WTC11 (cell line): ENCODE results near the gene GLCCI1. TPM values are rescaled to one million over a fixed set of nuclear protein-coding genes. Genes with fewer than 3 reads are reported as not detected.

Source experiments
- ATAC-seq: fragments of 200-7000 bp; cut with Tn5 transposase; 2 replicates; pipeline ENCODE4 v1.10.0; 2021; ENCODE audit warnings: mild to moderate bottlenecking, moderate library complexity
- CTCF ChIA-PET: fragments of 300-600 bp; sonication (Branson Sonifier 250); formaldehyde crosslinking; loops from one replicate; lab custom pipeline; 2021; ENCODE audit warnings: antibody characterized with exemption; lab: Charles Lee
- POLR2A ChIA-PET: fragments of 350-600 bp; sonication (Branson Sonifier 250); formaldehyde crosslinking; loops from one replicate; lab custom pipeline; 2021; ENCODE audit warnings: antibody characterized with exemption; lab: Charles Lee
- DNase-seq: peaks from one replicate; pipeline ENCODE4 v3.0.0; 2021; ENCODE audit warnings: low spot score
- H3K27ac Mint-ChIP-seq: 2 replicates; pipeline ENCODE4 v1.8.0; 2021; ENCODE audit warnings: mixed read lengths
- H3K27me3 Mint-ChIP-seq: 2 replicates; pipeline ENCODE4 v1.8.0; 2021; ENCODE audit warnings: low read depth, mild to moderate bottlenecking, moderate library complexity, mixed read lengths
- H3K36me3 Mint-ChIP-seq: 2 replicates; pipeline ENCODE4 v1.8.0; 2021; ENCODE audit warnings: mixed read lengths
- H3K4me1 Mint-ChIP-seq: 2 replicates; pipeline ENCODE4 v1.8.0; 2022; ENCODE audit warnings: mixed read lengths
- H3K4me3 Mint-ChIP-seq: 2 replicates; pipeline ENCODE4 v1.8.0; 2021; ENCODE audit warnings: mild to moderate bottlenecking, moderate library complexity, mixed read lengths
- H3K9me3 Mint-ChIP-seq: 2 replicates; pipeline ENCODE4 v1.8.0; 2021; ENCODE audit warnings: mixed read lengths
- ATF6 ChIP-seq: sonication (generic); formaldehyde crosslinking; IDR thresholded peaks from 2 replicates; pipeline ENCODE4 v1.8.1; 2023; ENCODE audit warnings: mild to moderate bottlenecking, missing genetic modification reagents
- ELF4 ChIP-seq: sonication (generic); formaldehyde crosslinking; IDR thresholded peaks from 2 replicates; pipeline ENCODE4 v1.8.1; 2022; ENCODE audit warnings: low read depth, mild to moderate bottlenecking, moderate library complexity, missing genetic modification reagents
- HMGA2 ChIP-seq: fragments of 250-450 bp; sonication (Bioruptor Pico); IDR thresholded peaks from 2 replicates; pipeline ENCODE4 v1.4.0; 2021; ENCODE audit warnings: mild to moderate bottlenecking, moderate library complexity
- IRF2 ChIP-seq: sonication (generic); formaldehyde crosslinking; IDR thresholded peaks from 2 replicates; pipeline ENCODE4 v1.8.0; 2022; ENCODE audit warnings: low read depth, missing genetic modification reagents, borderline replicate concordance
- JAZF1 ChIP-seq: fragments of 250-450 bp; sonication (Bioruptor Pico); IDR thresholded peaks from 2 replicates; pipeline ENCODE4 v1.9.0; 2021; ENCODE audit warnings: moderate library complexity, mild to moderate bottlenecking, inconsistent platforms
- KAT7 ChIP-seq: sonication (generic); formaldehyde crosslinking; IDR thresholded peaks from 2 replicates; pipeline ENCODE4 v1.8.1; 2023; ENCODE audit warnings: missing genetic modification reagents, mild to moderate bottlenecking, borderline replicate concordance
- MYBL2 ChIP-seq: sonication (generic); formaldehyde crosslinking; IDR thresholded peaks from 2 replicates; pipeline ENCODE4 v1.8.1; 2023; ENCODE audit warnings: mild to moderate bottlenecking, moderate library complexity, missing genetic modification reagents
- NFYB ChIP-seq: sonication (generic); formaldehyde crosslinking; conservative IDR thresholded peaks from 2 replicates; pipeline ENCODE4 v1.8.0; 2022; ENCODE audit warnings: low read depth, missing genetic modification reagents
- NR1H2 ChIP-seq: sonication (generic); formaldehyde crosslinking; IDR thresholded peaks from 2 replicates; pipeline ENCODE4 v1.9.0; 2021; ENCODE audit warnings: mild to moderate bottlenecking, moderate library complexity, missing genetic modification reagents
- RORB ChIP-seq: fragments of 250-450 bp; sonication (Bioruptor Pico); IDR thresholded peaks from 2 replicates; pipeline ENCODE4 v1.9.0; 2021; ENCODE audit warnings: mild to moderate bottlenecking
- SMAD4 ChIP-seq: sonication (generic); formaldehyde crosslinking; IDR thresholded peaks from 2 replicates; pipeline ENCODE4 v1.8.0; 2022; ENCODE audit warnings: mild to moderate bottlenecking, missing genetic modification reagents
- TEAD1 ChIP-seq: sonication (generic); formaldehyde crosslinking; IDR thresholded peaks from 2 replicates; pipeline ENCODE4 v1.8.0; 2022; ENCODE audit warnings: mild to moderate bottlenecking, missing genetic modification reagents
- TP53 ChIP-seq: sonication (generic); formaldehyde crosslinking; IDR thresholded peaks from 2 replicates; pipeline ENCODE4 v1.8.1; 2023; ENCODE audit warnings: mild to moderate bottlenecking, missing genetic modification reagents
- ZBTB43 ChIP-seq: sonication (generic); formaldehyde crosslinking; IDR thresholded peaks from 2 replicates; pipeline ENCODE4 v1.8.1; 2023; ENCODE audit warnings: mild to moderate bottlenecking, missing genetic modification reagents
- ZNF219 ChIP-seq: sonication (generic); formaldehyde crosslinking; IDR thresholded peaks from 2 replicates; pipeline ENCODE4 v1.8.0; 2023; ENCODE audit warnings: missing genetic modification reagents, mild to moderate bottlenecking, borderline replicate concordance
- ZNF423 ChIP-seq: fragments of 250-450 bp; sonication (Bioruptor Pico); IDR thresholded peaks from 2 replicates; pipeline ENCODE4 v2.1.2; 2022; ENCODE audit warnings: mild to moderate bottlenecking, moderate library complexity
- total RNA-seq: library from RNA; stranded (reverse); gene quantifications from 3 replicates; pipeline ENCODE4 v1.2.3, GENCODE V29; 2021
- TF ChIP-seq, protein P1 (sequence below): sonication (generic); formaldehyde crosslinking; IDR thresholded peaks from 2 replicates; pipeline ENCODE4 v1.8.0; 2022; ENCODE audit warnings: mild to moderate bottlenecking, missing genetic modification reagents
- TF ChIP-seq, protein P2 (sequence below): sonication (generic); formaldehyde crosslinking; IDR thresholded peaks from 2 replicates; pipeline ENCODE4 v1.8.0; 2023; ENCODE audit warnings: missing genetic modification reagents, mild to moderate bottlenecking, borderline replicate concordance
- TF ChIP-seq, protein P3 (sequence below): fragments of 250-450 bp; sonication (Bioruptor Pico); IDR thresholded peaks from 2 replicates; pipeline ENCODE4 v1.9.0; 2021; ENCODE audit warnings: moderate library complexity, mild to moderate bottlenecking, inconsistent platforms, borderline replicate concordance
- TF ChIP-seq, protein P4 (sequence below): sonication (generic); formaldehyde crosslinking; IDR thresholded peaks from 2 replicates; pipeline ENCODE4 v1.8.1; 2022; ENCODE audit warnings: low read depth, mild to moderate bottlenecking, moderate library complexity, missing genetic modification reagents, borderline replicate concordance
- TF ChIP-seq, protein P5 (sequence below): fragments of 250-450 bp; sonication (Bioruptor Pico); IDR thresholded peaks from 2 replicates; pipeline ENCODE4 v2.1.2; 2022; ENCODE audit warnings: mild to moderate bottlenecking, moderate library complexity

GLCCI1 gene
- total RNA-seq, 1 experiment from 2014 or later, result 23.8 TPM

- POLR2A ChIA-PET, result no interaction called here
- peaks cover 21% of the 10 kb centered on the region for H3K36me3 Mint-ChIP-seq
- CTCF ChIA-PET, result no interaction called here
- TF ChIP-seq, protein P1, sequence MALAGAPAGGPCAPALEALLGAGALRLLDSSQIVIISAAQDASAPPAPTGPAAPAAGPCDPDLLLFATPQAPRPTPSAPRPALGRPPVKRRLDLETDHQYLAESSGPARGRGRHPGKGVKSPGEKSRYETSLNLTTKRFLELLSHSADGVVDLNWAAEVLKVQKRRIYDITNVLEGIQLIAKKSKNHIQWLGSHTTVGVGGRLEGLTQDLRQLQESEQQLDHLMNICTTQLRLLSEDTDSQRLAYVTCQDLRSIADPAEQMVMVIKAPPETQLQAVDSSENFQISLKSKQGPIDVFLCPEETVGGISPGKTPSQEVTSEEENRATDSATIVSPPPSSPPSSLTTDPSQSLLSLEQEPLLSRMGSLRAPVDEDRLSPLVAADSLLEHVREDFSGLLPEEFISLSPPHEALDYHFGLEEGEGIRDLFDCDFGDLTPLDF (CRISPR knock-in tag), result no peak
- TF ChIP-seq ATF6 (no peak), SMAD4 (CRISPR knock-in tag) (no peak), TP53 (no peak), NFYB (CRISPR knock-in tag) (no peak), KAT7 (CRISPR knock-in tag) (no peak), MYBL2 (CRISPR knock-in tag) (no peak), RORB (CRISPR knock-in tag) (no peak), TEAD1 (CRISPR knock-in tag) (no peak), HMGA2 (CRISPR knock-in tag) (no peak), ELF4 (CRISPR knock-in tag) (no peak), NR1H2 (CRISPR knock-in tag) (no peak)
- TF ChIP-seq, protein P2, sequence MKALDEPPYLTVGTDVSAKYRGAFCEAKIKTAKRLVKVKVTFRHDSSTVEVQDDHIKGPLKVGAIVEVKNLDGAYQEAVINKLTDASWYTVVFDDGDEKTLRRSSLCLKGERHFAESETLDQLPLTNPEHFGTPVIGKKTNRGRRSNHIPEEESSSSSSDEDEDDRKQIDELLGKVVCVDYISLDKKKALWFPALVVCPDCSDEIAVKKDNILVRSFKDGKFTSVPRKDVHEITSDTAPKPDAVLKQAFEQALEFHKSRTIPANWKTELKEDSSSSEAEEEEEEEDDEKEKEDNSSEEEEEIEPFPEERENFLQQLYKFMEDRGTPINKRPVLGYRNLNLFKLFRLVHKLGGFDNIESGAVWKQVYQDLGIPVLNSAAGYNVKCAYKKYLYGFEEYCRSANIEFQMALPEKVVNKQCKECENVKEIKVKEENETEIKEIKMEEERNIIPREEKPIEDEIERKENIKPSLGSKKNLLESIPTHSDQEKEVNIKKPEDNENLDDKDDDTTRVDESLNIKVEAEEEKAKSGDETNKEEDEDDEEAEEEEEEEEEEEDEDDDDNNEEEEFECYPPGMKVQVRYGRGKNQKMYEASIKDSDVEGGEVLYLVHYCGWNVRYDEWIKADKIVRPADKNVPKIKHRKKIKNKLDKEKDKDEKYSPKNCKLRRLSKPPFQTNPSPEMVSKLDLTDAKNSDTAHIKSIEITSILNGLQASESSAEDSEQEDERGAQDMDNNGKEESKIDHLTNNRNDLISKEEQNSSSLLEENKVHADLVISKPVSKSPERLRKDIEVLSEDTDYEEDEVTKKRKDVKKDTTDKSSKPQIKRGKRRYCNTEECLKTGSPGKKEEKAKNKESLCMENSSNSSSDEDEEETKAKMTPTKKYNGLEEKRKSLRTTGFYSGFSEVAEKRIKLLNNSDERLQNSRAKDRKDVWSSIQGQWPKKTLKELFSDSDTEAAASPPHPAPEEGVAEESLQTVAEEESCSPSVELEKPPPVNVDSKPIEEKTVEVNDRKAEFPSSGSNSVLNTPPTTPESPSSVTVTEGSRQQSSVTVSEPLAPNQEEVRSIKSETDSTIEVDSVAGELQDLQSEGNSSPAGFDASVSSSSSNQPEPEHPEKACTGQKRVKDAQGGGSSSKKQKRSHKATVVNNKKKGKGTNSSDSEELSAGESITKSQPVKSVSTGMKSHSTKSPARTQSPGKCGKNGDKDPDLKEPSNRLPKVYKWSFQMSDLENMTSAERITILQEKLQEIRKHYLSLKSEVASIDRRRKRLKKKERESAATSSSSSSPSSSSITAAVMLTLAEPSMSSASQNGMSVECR (CRISPR knock-in tag), result no peak
- no peak overlapping the region for H3K27ac Mint-ChIP-seq
- no peak overlapping the region for H3K4me3 Mint-ChIP-seq
- peaks cover 21% of the 10 kb centered on the region for H3K4me1 Mint-ChIP-seq
- ATAC-seq (no peak), DNase-seq (no peak)
- H3K9me3 Mint-ChIP-seq, result peaks cover 20% of the 10 kb centered on the region
- H3K27me3 Mint-ChIP-seq, result no peaks in the 10 kb centered on the region
Measured at GRCh38 chr7:8117195-8117594, 148.6 kb downstream of the GLCCI1 start.

DNA sequence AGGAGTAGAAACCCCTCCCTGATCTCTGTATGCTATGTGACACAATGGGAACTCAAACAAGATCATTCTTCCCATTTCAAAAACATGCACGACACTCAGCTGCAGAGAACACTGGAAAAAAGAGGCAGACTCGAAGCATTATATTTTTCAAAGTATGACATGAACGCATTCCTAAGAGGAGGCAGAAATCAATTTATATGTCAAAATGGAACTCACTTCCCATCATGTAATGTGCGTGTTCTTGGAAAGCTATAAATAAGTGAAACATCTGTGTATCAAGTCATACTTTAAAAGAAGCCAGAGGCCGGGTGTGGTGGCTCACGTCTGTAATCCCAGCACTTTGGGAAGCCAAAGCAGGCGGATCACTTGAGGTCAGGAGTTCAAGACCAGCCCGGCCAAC lies 150.7 kb downstream of the GLCCI1 start:
- TF ChIP-seq ZNF219 (no peak), JAZF1 (CRISPR knock-in tag) (no peak)
- Mint-ChIP-seq H3K4me3 (no peak overlapping the region), H3K4me1 (peaks cover 23% of the 10 kb centered on the region), H3K27me3 (no peaks in the 10 kb centered on the region), H3K36me3 (peaks cover 13% of the 10 kb centered on the region; the same call in 1 of the 2 replicates), H3K9me3 (peaks cover 12% of the 10 kb centered on the region), H3K27ac (peak overlapping the region; percentile 38)
- DNase-seq (no peak), ATAC-seq (no peak)
- POLR2A ChIA-PET, result no interaction called here
- CTCF ChIA-PET, result interaction anchor here (1.0 to 1.8 kb wide), 2 partner anchors 71 to 177 kb away, joined by 3 to 4 read pairs; no protein-coding TSS in a partner anchor

DNA sequence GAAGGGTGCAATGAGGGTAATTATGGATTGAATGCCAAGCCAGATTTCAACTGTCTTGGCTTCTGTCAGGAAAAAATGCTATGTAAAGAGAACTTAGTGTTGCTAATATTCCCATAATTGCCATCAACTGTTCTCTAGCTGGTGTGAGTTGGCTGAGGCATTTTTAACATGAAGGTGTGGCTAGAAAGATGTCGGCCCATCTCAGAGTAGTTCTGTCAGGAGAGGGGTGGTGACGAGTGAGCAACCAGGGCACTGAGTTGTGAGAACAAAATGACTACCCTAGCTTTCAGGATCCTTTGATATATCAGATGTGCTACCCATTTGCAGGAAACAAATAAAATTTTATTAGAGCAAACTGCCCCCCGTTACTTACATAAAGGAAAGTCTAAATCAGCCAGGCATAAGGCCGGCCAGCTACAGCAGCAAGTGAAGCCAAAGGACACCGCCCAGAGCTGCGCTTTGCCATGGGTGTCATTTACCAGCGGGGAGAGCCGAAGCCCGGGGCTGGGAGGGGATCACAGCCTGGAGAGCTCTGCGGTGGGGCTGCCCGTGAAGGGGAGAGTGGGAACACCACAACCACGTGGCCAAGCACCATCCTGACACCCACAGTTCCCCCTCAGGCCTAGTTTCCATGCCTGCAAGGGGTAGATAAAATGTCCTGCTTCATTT lies 151.9 kb downstream of the GLCCI1 start:
- DNase-seq, result no peak
- Mint-ChIP-seq H3K4me3 (no peak overlapping the region), H3K36me3 (peaks cover 9% of the 10 kb centered on the region), H3K4me1 (peaks cover 24% of the 10 kb centered on the region), H3K27me3 (no peaks in the 10 kb centered on the region), H3K27ac (no peak overlapping the region), H3K9me3 (peaks cover 5% of the 10 kb centered on the region)
- POLR2A ChIA-PET, result no interaction called here
- CTCF ChIA-PET, result no interaction called here
- ATAC-seq, result no peak
- TF ChIP-seq, protein P3, sequence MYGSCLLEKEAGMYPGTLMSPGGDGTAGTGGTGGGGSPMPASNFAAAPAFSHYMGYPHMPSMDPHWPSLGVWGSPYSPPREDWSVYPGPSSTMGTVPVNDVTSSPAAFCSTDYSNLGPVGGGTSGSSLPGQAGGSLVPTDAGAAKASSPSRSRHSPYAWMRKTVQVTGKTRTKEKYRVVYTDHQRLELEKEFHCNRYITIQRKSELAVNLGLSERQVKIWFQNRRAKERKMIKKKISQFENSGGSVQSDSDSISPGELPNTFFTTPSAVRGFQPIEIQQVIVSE (CRISPR knock-in tag), result no peak
- TF ChIP-seq, protein P4, sequence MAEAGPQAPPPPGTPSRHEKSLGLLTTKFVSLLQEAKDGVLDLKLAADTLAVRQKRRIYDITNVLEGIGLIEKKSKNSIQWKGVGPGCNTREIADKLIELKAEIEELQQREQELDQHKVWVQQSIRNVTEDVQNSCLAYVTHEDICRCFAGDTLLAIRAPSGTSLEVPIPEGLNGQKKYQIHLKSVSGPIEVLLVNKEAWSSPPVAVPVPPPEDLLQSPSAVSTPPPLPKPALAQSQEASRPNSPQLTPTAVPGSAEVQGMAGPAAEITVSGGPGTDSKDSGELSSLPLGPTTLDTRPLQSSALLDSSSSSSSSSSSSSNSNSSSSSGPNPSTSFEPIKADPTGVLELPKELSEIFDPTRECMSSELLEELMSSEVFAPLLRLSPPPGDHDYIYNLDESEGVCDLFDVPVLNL (CRISPR knock-in tag), result no peak
- TF ChIP-seq, protein P5, sequence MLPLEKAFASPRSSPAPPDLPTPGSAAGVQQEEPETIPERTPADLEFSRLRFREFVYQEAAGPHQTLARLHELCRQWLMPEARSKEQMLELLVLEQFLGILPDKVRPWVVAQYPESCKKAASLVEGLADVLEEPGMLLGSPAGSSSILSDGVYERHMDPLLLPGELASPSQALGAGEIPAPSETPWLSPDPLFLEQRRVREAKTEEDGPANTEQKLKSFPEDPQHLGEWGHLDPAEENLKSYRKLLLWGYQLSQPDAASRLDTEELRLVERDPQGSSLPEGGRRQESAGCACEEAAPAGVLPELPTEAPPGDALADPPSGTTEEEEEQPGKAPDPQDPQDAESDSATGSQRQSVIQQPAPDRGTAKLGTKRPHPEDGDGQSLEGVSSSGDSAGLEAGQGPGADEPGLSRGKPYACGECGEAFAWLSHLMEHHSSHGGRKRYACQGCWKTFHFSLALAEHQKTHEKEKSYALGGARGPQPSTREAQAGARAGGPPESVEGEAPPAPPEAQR (CRISPR knock-in tag), result no peak
- TF ChIP-seq ZBTB43 (CRISPR knock-in tag) (no peak), IRF2 (CRISPR knock-in tag) (no peak), ZNF423 (CRISPR knock-in tag) (no peak)
